B cell (primary cell): ENCODE results near the gene LASP1. TPM values are rescaled to one million over a fixed set of nuclear protein-coding genes. Genes with fewer than 3 reads are reported as not detected.

Experiments used
- ATAC-seq: fragments of 200-7000 bp; cut with Tn5 transposase; one replicate; pipeline ENCODE4 v1.10.0; 2021; ENCODE audit warnings: low read depth, mild to moderate bottlenecking, moderate number of reproducible peaks, moderate library complexity
- CTCF ChIA-PET: fragments of 350-600 bp; sonication (Branson Sonifier 250); formaldehyde crosslinking; loops from one replicate; lab custom pipeline; 2021; ENCODE audit warnings: antibody characterized with exemption, inconsistent platforms; lab: Charles Lee
- POLR2A ChIA-PET: fragments of 350-600 bp; sonication (Branson Sonifier 250); formaldehyde crosslinking; loops from one replicate; lab custom pipeline; 2021; ENCODE audit warnings: antibody characterized with exemption; lab: Charles Lee
- DNase-seq: peaks from one replicate; pipeline ENCODE4 v3.0.0; 2013
- H2AFZ ChIP-seq: 2 replicates; pipeline ENCODE4 v1.6.1; 2012; ENCODE audit warnings: mild to moderate bottlenecking, low read depth, low read length; ENCODE audit not compliant: insufficient read depth, poor library complexity, severe bottlenecking
- H3K27ac ChIP-seq, 2 donors: 1 replicate in 1 of 2; 2 replicates in 1 of 2; pipeline ENCODE4 v1.5.1; 2012 to 2013; ENCODE audit warnings: low read length in 2 of 2, mild to moderate bottlenecking in 2 of 2, moderate library complexity in 1 of 2
- H3K27me3 ChIP-seq, 4 experiments: fragments of 200-600 bp in 1 of 4; sonication (generic) in 1 of 4; replicated peaks in 1 of 4; 1 replicate in 2 of 4; 2 replicates in 2 of 4; pipeline versions ENCODE4 v1.6.1 to v1.7.0; 2013 to 2016; ENCODE audit warnings: low read length in 3 of 4, mild to moderate bottlenecking in 2 of 4, mixed read lengths in 1 of 4, moderate library complexity in 1 of 4; ENCODE audit not compliant: insufficient read depth in 4 of 4, control insufficient read depth in 3 of 4; ENCODE audit errors: control extremely low read depth in 1 of 4
- H3K36me3 ChIP-seq, 2 experiments: replicated peaks in 1 of 2; 1 replicate in 1 of 2; 2 replicates in 1 of 2; pipeline versions ENCODE4 v1.6.1 to v1.7.1; 2013; ENCODE audit warnings: low read length in 1 of 2; ENCODE audit not compliant: insufficient read depth in 2 of 2, control insufficient read depth in 1 of 2; ENCODE audit errors: control extremely low read depth in 1 of 2, extremely low read depth in 1 of 2
- H3K4me1 ChIP-seq, 2 donors: fragments of 200-600 bp in 1 of 2; sonication (generic) in 1 of 2; 1 replicate in 1 of 2; 2 replicates in 1 of 2; pipeline versions ENCODE4 v1.5.1 to v1.6.1; 2013 to 2017; ENCODE audit warnings: low read length in 2 of 2; ENCODE audit not compliant: control insufficient read depth in 2 of 2, insufficient read depth in 2 of 2
- H3K4me2 ChIP-seq: replicated peaks from 2 replicates; pipeline ENCODE3; 2012; ENCODE audit warnings: mild to moderate bottlenecking, low read depth, low read length; ENCODE audit not compliant: poor library complexity, severe bottlenecking
- H3K4me3 ChIP-seq, 5 experiments: fragments of 200-600 bp in 1 of 5; sonication (generic) in 1 of 5; 1 replicate in 3 of 5; 2 replicates in 2 of 5; pipeline versions ENCODE4 v1.5.1 to v1.7.0; 2011 to 2016; ENCODE audit warnings: low read length in 4 of 5, mild to moderate bottlenecking in 4 of 5, low read depth in 2 of 5, control low read depth in 1 of 5, moderate library complexity in 1 of 5; ENCODE audit not compliant: insufficient read depth in 1 of 5; ENCODE audit errors: control extremely low read depth in 1 of 5, extremely low read depth in 1 of 5
- H3K79me2 ChIP-seq: fragments of 200-600 bp; sonication (generic); one replicate; pipeline ENCODE4 v1.6.0; 2016; ENCODE audit warnings: low read length; ENCODE audit not compliant: control insufficient read depth, insufficient read depth
- H3K9ac ChIP-seq: fragments of 200-600 bp; sonication (generic); 2 replicates; pipeline ENCODE4 v1.6.1; 2017; ENCODE audit warnings: mild to moderate bottlenecking, low read length, moderate library complexity
- H3K9me3 ChIP-seq, 3 donors: one replicate each; pipeline versions ENCODE4 v1.6.1 to v1.7.1; 2013; ENCODE audit warnings: low read length in 2 of 3; ENCODE audit not compliant: control insufficient read depth in 2 of 3, insufficient read depth in 1 of 3; ENCODE audit errors: control extremely low read depth in 1 of 3
- H4K20me1 ChIP-seq: 2 replicates; pipeline ENCODE4 v1.6.0; 2012; ENCODE audit warnings: mild to moderate bottlenecking, low read length; ENCODE audit not compliant: insufficient read depth, control insufficient read depth, poor library complexity, severe bottlenecking
- H3K27ac Mint-ChIP-seq: one replicate; pipeline ENCODE4 v1.8.0; 2021; ENCODE audit warnings: mixed read lengths
- H3K27me3 Mint-ChIP-seq: one replicate; pipeline ENCODE4 v1.8.0; 2021; ENCODE audit warnings: mixed read lengths
- H3K4me1 Mint-ChIP-seq: one replicate; pipeline ENCODE4 v1.8.0; 2021; ENCODE audit warnings: mixed read lengths
- H3K4me3 Mint-ChIP-seq: one replicate; pipeline ENCODE4 v1.8.0; 2021; ENCODE audit warnings: mixed read lengths
- H3K9me3 Mint-ChIP-seq: one replicate; pipeline ENCODE4 v1.8.0; 2022; ENCODE audit warnings: mixed read lengths; ENCODE audit not compliant: insufficient read depth
- CTCF ChIP-seq: fragments of 200-600 bp; IDR thresholded peaks from one replicate; pipeline ENCODE4 v1.8.0; 2022; ENCODE audit warnings: antibody characterized with exemption, mild to moderate bottlenecking
- EZH2 ChIP-seq: IDR thresholded peaks from 2 replicates; pipeline ENCODE4 v1.6.1; 2012; ENCODE audit warnings: borderline replicate concordance, low read depth, mild to moderate bottlenecking, moderate library complexity, low read length; ENCODE audit not compliant: insufficient read depth, poor library complexity, severe bottlenecking
- WGBS: methylation state at CpG from one replicate; pipeline ENCODE4 v1.1.5; 2013; ENCODE audit warnings: missing lambda C conversion rate; ENCODE audit not compliant: insufficient coverage; 5-methylcytosine and 5-hydroxymethylcytosine counted together
- intact Hi-C: fragments of 100-400 bp; cut with micrococcal nuclease; formaldehyde crosslinking; loops from one replicate; pipeline ENCODE4 v1.10.0; 2022
- polyA plus RNA-seq: library from polyadenylated mRNA; depleted of rRNA; stranded (reverse); fragments of >200 nt; gene quantifications from 2 replicates; pipeline ENCODE4 v1.2.3, GENCODE V29; 2012
- total RNA-seq, 2 donors: library from RNA; stranded (reverse); fragments of 120-200 nt in 1 of 2; gene quantifications; 1 replicate in 1 of 2; 2 replicates in 1 of 2; pipeline versions ENCODE4 v1.2.3 to v1.2.4, GENCODE V29; 2013 to 2022

LASP1 gene
- total and polyA plus RNA-seq, 2 donors (not counting 1 experiment from before 2014, with no cell fraction given): 51.6 to 125 TPM

GRCh38 chr17:38905375-38905774 lies 35.5 kb downstream of the LASP1 start:
- Histone ChIP-seq H3K4me2 (peak overlapping the region; percentile 2), H3K27me3 (no peaks in the 10 kb centered on the region), H3K9me3 (no peaks in the 10 kb centered on the region), H4K20me1 (peaks cover 53% of the 10 kb centered on the region), H2AFZ (no peak overlapping the region), H3K27ac (no peak overlapping the region), H3K79me2 (peaks cover 97% of the 10 kb centered on the region), H3K36me3 (peaks cover 8 to 56% of the 10 kb centered on the region in 2 experiments), H3K4me1 (peaks cover 13 to 44% of the 10 kb centered on the region in 2 donors), H3K9ac (no peak overlapping the region), H3K4me3 (no peak overlapping the region)
- DNase-seq (peak; percentile 46), ATAC-seq (peak; percentile 55)
- 73% methylated on average over 2 of the region's 10 CpGs for WGBS
- ChIA-PET CTCF (no interaction called here), POLR2A (no interaction called here)
- intact Hi-C loops: no loop called here
- Mint-ChIP-seq H3K4me1 (peaks cover 38% of the 10 kb centered on the region), H3K9me3 (no peaks in the 10 kb centered on the region), H3K4me3 (peak overlapping the region; percentile 40), H3K27ac (peak overlapping the region; percentile 56), H3K27me3 (no peaks in the 10 kb centered on the region)
- TF ChIP-seq EZH2 (no peak), CTCF (no peak)

- 78% methylated on average over 4 of the region's 7 CpGs for WGBS
- no peak overlapping the region for H3K4me3 ChIP-seq
- H3K4me1 ChIP-seq: peaks cover 13 to 34% of the 10 kb centered on the region in 2 donors
- H3K27ac ChIP-seq: peak overlapping the region in 1 of 2 donors; percentile 44
- no peaks in the 10 kb centered on the region for H3K27me3 Mint-ChIP-seq
- no peak overlapping the region for H3K4me3 Mint-ChIP-seq
- H3K27ac Mint-ChIP-seq: peak overlapping the region; percentile 68
- H3K4me1 Mint-ChIP-seq: peaks cover 33% of the 10 kb centered on the region
- TF ChIP-seq CTCF: no peak
- TF ChIP-seq EZH2: no peak
- peaks cover 95% of the 10 kb centered on the region for H3K79me2 ChIP-seq
- POLR2A ChIA-PET: interaction anchor here (1.2 kb wide), 1 partner anchor 37 kb away, joined by 3 read pairs; no protein-coding TSS in a partner anchor
- intact Hi-C loops: no loop called here
- no peaks in the 10 kb centered on the region for H3K9me3 ChIP-seq
- no peak overlapping the region for H3K9ac ChIP-seq
- CTCF ChIA-PET: interaction anchor here (0.9 to 1.7 kb wide), 7 partner anchors 15 to 247 kb away, joined by 4 to 5 read pairs (median 4); partner anchors contain the start of gene LASP1
- H3K36me3 ChIP-seq: peaks cover 8 to 53% of the 10 kb centered on the region in 2 experiments
- H2AFZ ChIP-seq: no peak overlapping the region
- H4K20me1 ChIP-seq: peaks cover 66% of the 10 kb centered on the region
- H3K4me2 ChIP-seq: peak overlapping the region; percentile 11
- no peaks in the 10 kb centered on the region for H3K9me3 Mint-ChIP-seq
- no peaks in the 10 kb centered on the region for H3K27me3 ChIP-seq
- no peak for DNase-seq
- peak; percentile 10 for ATAC-seq
These were observed 36.8 kb downstream of the LASP1 start for GRCh38 chr17:38906460-38907228.
